Measurements from ENCODE around the gene TMPRSS12.
"Not testable (repeated sequence)": the region's sequence is repeated elsewhere in the genome, so short reads cannot be mapped to it uniquely, and the experiment has no call there.

The TMPRSS12 gene, protein sequence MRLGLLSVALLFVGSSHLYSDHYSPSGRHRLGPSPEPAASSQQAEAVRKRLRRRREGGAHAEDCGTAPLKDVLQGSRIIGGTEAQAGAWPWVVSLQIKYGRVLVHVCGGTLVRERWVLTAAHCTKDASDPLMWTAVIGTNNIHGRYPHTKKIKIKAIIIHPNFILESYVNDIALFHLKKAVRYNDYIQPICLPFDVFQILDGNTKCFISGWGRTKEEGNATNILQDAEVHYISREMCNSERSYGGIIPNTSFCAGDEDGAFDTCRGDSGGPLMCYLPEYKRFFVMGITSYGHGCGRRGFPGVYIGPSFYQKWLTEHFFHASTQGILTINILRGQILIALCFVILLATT

DNA sequence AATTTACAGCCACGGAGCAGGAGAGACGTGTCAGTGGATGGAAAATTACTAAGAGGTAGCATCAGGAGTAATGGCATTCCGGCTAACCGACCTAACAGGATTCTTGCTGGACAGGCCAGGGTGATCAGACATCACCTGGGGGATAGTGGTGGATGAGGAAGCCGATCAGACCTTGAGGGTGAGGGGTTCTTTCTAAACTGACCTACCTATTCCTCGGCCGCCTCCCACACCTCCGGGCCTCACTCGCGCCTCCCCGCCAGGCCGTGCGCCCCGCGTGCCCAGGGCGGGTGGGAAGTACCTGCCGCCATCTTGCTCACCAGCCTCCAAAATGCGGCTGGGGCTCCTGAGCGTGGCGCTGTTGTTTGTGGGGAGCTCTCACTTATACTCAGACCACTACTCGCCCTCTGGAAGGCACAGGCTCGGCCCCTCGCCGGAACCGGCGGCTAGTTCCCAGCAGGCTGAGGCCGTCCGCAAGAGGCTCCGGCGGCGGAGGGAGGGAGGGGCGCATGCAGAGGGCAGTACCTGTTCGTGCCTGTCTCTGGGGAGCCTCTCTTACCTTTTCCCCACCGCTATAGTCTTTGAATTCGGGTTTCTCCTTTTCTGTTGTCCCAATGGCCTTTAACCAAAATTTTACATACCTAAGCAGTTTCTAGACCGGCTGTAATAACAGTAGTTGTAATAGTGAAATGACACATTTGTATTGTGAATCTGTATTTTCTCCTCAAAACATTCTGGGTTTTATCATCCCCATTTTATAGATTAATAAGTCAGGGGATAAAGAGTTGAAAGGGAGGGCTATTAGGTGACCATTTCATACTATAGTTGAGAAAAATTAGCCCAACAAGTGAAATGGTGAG is at the start of gene TMPRSS12:
Gene TMPRSS12 (plus strand): TSS at position 290 of the 857 bp plus-strand sequence. CDS start 39 bp downstream, at position 329.
- DNase-seq = no peak

DNA sequence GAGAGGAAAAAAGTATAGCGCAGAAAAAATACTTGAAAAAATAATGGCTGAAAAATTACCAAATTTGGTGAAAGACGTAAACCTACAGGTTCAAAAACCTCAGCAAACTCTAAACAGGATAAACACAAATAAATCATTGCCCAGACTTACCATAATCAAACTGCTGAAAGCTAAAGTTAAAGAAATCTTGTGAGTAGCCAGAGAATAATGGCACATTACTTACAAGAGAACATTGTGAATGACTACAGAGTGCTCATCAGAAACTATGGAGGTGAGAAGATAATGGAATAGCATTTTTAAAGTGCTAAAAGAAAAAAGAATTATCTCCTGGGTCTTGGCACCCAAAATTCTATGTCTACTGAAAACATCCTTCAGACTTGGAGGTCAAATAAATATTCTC is 42.8 kb upstream of the TMPRSS12 start:
- DNase-seq = no peak

DNA sequence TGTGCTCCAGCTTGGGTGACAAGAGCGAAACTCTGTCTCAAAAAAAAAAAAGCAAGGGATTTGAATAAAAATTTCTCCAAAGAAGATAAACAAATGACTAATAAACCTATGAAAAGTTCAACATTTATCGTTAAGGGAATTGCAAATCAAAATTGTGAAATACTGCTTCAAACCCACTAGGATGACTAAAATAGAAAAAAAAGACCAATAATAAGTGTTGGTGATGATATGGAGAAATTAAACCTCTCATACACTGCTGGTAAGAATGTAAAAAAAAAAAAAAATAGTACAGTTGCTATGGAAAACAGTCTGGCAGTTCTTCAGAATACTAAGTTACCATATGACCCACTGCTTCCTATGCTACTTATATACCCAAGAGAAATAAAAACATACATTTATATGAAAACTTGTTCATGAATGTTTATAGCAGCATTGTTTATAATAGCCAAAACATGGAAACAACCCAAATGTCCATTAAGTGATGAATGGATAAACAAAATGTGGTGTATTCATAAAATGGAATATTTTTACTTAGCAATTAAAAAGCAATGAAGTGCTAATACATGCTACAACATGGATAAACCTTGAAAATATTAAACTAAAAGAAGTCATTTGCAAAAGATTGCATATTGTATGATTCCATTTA is 39.4 kb upstream of the TMPRSS12 start:
- no peak for DNase-seq

DNA sequence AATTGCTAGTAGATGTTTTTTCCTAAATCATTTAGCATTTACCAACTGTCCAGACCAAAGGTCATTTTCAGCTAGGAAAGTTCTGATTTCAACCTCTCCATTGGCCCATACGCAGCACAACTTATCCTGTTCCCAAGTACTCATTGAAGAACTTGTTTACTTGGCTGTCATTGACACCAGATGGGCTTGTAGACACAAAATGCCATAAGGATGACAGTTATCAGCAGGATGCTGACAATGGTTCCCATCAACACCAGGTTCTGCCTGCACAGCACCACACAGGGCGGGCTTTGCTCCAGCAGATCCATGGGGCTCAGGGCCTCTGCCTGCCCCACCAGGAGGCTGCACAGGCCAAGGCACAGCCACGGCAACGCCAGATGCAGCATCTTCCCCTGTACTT is 36.5 kb upstream of the TMPRSS12 start:
- DNase-seq = no peak

DNA sequence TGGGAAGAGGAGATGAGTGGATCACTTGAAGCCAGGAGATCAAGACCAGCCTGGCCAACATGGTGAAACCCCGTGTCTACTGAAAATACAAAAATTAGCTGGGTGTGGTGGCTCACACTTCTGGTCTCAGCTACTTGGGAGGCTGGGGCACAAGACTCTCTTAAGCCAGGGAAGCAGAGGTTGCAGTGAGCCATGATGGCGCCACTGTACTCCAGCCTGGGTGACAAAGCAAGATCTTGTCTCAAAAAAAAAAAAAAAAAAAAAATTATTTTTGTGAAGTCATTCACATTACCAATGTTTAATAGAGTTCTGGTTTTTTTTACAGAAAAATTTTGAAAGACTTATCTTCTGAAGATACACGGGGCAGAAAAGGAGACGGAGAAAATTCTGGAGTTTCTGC is 33.6 kb upstream of the TMPRSS12 start:
- not testable (repeated sequence) for DNase-seq

DNA sequence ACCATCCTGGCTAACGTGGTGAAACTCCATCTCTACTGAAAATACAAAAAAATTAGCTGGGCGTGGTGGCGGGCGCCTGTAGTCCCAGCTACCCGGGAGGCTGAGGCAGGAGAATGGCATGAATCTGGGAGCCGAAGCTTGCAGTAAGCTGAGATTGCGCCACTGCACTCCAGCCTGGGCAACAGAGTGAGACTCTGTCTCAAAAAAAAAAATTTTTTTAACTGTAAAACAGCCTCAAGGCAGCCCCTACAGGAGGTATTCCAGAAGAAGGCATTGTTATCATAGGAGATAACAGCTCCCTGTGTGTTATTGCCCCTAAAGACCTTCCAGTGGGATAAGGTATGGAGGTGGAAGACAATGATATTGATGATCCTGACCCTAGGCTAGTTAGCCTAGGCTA is 27.8 kb upstream of the TMPRSS12 start:
- not testable (repeated sequence) for DNase-seq

DNA sequence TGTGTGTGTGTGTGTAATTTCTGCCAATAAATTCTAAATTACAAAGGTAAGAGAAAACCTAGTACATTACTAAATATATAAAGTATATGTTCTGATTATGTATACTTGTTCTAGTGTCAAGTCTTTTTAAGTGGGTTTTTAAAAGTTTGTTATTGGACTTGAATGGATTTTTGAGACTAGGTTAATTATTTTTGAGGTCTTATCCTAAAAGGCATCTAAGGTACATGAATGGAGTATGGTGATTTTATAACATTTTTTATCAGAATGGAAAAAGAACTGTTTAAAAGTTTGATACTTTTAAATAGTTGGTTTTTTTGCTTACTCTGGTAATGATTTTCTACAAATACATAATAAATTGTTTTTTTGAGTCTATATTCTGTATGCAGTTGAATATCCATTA is 22.5 kb upstream of the TMPRSS12 start:
- no peak for DNase-seq

DNA sequence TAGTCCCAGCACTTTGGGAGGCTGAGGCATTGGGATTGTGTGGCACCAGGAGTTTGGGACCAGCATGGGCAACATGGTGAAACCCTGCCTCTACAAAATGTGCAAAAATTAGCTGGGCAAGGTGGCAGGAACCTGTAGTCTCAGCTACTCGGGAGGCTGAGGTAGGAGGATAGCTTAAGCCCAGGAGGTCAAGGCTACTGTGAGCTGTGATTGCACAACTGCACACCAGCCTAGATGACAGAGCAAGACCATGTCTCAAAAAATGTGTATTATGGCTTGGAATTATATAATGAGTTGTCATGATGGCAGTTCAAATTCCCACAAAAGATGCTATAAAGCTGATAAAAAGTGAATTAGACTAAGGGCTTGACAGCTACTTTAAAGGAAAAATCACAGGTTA is 20.6 kb upstream of the TMPRSS12 start:
- no peak for DNase-seq

DNA sequence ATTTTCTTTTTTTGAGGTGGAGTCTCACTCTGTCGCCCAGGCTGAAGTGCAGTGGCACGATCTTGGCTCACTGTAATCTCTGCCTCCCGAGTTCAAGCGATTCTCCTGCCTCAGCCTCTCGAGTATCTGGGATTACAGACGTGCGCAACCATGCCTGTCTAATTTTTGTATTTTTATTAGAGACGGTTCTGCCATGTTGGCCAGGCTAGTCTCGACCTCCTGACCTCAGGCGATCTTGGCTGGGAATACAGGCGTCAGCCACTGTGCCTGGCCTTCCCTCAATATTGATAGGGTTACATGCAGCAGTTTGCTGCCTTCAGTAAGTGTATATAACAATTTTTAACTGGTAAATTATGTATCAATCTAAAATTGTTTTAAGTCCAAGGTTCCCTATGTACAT is 19.0 kb upstream of the TMPRSS12 start:
- DNase-seq = not testable (repeated sequence)

DNA sequence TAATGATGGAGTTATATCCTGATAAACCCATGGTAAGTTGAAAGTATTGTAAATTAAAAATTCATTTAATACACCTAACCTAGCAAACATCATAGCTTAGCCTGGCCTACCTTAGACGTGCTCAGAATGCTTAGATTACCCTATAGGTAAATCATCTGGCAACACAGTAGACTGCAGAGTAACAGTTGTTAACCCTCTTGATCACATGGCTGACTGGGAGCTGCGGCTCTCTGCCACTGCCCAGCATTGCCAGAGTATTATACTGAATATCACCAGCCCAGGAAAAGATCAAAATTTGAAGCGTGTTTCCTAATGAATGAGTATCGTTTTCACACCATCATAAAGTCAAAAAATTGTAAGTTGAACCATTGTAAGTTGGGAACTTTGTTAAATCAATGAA is 17.8 kb upstream of the TMPRSS12 start:
- DNase-seq = no peak

DNA sequence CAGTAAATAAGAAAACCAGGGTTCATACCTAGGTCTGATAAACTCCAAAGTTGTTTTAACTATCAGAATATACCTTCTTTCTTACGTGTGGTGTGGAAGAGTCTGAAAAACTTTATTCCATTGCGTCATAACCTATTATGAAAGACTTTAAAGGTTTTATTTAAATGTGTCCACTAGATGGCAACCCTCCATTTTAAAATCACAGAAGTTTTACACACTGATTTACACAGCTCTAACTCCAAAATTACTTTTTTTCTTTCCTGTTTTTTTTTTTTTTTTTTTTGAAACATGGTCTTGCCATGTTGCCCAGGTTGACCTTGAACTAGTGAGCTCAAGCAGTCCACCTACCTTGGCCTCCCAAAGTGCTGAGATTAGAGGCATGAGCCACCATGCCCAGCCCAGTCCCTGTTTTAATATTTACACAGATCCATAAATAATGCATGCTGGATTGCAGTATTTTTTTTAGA is 17.3 kb upstream of the TMPRSS12 start:
- DNase-seq = peak; percentile 75

DNA sequence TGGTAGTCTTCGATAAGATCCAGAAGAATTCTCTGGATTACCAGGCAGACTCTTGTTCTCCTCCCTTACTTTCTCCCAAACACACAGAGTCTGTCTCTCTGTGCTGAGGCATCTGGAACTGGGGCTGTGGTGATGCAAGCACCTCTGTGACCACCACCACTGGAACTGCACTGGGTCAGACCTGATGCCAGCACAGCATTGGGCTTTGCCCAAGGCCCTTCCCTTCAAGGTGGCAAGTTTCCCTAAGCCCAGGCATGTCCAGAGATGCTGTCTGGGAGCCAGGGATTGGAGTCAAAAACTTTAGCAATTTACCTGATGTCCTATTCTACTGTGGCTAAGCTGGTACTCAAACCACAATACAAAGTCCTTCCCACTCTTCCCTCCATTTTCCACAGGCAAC is 14.6 kb upstream of the TMPRSS12 start:
- DNase-seq = no peak

DNA sequence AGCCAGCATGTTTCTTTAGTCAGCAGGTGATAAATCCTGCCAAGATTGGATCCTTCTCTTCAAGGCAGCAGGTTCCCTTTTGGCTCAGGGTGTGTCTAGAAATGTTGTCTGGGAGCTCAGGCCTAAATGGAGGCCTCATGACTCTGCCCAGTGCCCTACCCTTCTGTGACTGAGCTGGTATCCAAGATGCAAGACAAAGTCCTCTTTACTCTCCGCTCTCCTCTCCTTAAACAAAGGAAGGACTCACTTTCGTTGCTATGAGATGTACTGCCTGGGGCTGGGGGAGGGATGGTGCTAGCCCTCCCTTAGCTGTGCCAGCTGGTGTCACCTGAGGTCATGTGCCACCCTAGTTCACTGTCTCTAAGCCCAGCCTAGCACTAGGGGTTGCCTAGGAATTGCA is 13.8 kb upstream of the TMPRSS12 start:
- DNase-seq = no peak

DNA sequence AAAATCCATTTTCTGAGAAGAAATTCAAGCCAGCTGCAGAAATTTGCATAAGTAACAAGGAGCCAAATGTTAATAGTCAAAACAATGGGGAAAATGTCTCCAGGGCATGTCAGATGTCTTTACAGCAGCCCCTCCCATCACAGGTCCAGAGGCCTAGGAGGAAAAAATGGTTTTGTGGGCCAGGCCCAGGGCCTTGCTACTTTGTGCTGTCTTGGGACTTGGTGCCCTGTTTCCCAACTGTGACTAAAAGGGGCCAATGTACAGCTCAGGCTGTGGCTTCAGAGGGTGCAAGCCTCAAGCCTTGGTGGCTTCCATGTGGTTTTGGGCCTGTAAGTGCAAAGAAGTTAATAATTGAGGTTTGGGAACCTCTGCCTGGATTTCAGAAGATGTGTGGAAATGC is 8.9 kb upstream of the TMPRSS12 start:
- not testable (repeated sequence) for DNase-seq

DNA sequence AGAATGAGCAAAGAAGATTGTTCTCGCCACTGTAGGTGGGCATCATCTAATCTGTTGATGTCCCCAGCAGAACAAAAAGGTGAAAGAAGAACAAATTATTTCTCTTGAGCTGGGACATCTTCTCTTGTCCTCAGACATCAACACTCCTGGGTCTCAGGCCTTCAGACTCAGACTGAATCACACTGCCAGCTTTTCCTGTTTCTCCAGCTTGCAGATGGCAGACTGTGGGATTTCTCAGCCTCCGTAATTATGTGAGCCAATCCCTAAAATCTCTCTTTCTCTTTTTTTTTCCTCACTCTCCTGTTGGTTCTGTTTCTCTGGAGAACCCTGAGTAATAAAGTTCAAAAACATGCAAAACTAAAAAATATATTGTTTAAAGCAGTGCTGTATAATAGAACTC is 3.7 kb upstream of the TMPRSS12 start:
- DNase-seq = no peak

DNA sequence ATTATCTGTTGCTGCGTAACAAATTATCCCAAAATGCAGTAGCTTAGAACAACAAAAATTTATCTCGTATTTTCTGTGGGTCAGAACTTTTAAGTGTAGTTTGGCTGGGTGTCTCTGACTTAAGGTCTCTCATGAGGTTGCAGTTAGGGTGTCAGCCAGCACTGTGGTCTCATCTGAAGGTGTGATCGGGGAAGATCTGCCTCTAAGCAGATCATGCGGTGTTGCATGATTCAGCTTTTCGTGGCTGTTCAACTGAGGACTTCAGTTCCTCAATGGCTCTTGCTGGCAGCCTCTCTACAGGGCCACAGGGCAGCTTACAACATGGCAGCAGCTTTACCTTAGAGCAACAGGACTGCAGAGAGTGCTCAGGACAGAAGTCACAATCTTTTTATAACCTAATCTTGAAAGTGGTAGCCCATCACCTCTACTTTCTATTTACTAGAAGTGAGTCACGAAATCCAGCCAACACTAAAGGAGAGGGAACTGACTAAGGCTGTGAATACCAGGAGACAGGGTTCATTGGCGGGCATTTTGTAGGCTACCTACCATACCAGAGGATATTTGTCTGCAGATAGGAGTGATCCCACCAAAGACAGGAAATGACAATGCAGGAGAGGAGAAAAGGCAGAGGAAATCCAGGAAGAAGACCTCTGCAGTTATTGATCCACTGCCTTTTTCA is 1.8 kb upstream of the TMPRSS12 start:
- no peak for DNase-seq

DNA sequence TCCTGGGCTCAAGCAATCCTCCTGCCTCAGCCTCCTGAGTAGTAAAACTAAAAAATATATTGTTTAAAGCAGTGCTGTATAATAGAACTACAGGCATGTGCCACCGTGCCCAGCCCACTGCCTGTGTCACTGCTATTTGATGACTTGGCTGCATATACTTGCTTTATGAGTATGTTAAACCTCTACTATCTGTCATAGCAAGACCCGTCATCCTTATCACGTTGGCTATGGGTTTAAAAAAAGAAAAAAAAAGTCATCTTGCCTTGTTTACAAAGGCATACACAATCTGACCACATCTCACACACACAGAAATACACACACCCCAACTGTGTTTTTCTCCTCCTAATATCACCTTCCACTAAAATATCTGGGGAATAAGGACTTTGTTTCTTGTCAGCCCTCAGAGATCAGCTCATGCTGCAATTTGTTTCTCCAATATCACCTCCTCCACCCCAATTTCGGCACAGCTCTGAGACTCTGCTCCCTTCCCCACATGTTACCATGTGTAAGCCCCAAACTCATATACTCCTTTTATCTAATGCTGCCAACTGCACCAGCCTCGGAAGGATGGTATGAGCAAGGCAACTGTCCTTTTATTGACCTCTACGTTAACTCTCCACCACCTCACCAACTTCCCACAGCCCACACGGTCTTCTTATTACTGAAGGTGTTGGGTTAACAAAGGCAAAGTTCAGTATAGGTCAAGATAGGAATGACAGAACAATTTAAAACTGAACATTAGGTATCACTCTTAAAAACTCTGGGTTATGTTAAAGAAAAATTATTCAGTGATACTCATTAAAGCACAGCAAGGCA is 802 bp upstream of the TMPRSS12 start:
- no peak for DNase-seq

DNA sequence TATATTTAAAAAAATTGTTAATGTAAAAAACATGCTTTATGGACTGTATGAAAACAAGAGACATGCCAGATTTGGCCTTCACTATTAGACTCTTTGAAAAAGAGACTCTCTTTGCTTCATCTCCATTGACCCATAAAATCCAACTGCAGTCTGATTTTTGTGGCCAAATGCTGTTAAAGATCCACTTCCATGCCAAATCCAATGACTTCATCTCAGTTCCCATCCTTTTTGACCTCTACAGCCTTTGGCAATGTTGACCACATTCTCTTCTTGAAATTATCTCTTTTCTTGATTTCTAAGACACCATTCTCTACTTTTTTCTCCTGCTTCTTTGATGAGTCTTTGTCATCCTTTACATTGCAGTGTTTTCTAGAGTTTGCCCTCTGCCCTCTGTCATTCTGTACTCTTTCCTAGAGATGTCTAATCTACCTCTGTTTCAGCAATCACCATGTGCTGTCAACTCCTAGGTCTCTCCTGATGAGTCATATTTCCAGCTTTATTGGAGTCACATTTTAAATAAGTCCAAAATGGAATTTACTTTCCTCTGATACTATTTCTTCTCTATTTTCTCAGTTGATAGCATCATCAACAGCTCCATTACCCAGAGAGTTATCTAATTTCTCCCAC is 2.4 kb downstream of the TMPRSS12 start:
- peak; percentile 21 for DNase-seq

DNA sequence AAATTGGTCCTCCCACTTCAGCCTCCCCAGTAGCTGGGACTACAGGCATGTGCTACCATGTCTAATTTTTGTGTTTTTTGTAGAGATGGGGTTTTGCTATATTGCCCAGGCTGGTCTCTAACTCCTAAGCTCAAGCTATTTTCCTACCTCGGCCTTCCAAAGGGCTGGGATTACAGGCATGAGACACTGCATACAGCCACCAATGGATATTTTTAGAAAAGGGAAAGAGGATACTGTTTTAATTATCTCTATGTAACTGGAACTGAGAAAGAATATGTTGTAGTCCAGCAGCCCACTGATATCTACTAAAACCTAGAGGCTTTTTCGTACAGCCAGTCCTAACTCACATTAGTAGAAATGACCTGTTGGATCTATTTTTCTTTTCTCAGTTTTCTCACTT is 6.2 kb downstream of the TMPRSS12 start:
- DNase-seq = no peak

DNA sequence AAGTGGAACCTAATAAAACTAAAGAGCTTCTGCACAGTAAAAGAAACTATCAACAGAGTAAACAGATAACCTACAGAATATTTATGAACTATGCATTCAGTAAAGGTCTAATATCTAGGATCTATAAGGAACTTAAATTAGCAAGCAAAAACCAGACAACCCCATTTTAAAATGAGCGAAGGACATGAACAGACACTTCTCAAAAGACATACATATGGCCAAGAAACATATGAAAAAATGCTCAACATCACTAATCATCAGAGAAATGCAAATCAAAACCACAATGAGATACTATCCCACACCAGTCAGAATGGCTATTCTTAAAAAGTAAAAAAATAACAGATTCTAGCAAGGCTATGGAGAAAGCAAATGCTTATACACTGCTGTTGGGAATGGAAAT is 12.5 kb downstream of the TMPRSS12 start:
- not testable (repeated sequence) for DNase-seq

DNA sequence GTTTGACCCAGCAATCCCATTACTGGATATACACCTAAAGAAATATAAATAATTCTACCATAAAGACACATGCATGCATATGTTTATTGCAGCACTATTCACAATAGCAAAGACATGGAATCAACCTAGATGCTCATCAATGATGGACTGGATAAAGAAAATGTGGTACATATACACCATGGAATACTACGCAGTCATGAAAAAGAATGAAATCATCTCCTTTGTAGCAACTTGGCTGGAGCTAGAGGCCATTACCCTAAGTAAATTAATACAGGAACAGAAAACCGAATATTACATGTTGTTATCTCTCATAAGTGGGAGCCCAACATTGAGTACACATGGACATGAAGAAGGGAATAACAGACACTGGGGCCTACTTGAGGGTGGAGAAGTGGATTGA is 13.0 kb downstream of the TMPRSS12 start:
- not testable (repeated sequence) for DNase-seq

Measured in fibroblast of skin of right biceps (primary cell).